Fibroblast of skin of right biceps (primary cell): Measurements from ENCODE around the gene PCDHB8.
"Not testable (repeated sequence)": the region's sequence is repeated elsewhere in the genome, so short reads cannot be mapped to it uniquely, and the experiment has no call there.

ENCODE experiments used
- DNase-seq: peaks from one replicate; pipeline ENCODE4 v3.0.0-alpha.2; 2013

PCDHB8 gene

GRCh38 chr5:141184117-141184855 lies 6.7 kb downstream of the PCDHB8 start:
- not testable (repeated sequence) for DNase-seq

- DNase-seq = no peak
Observed at GRCh38 chr5:141186897-141187512, 9.4 kb downstream of the PCDHB8 start, which contains the start of gene PCDHB9. PCDHB9 (plus strand) TSS chr5:141187161; CDS start chr5:141187319, 158 bp downstream.

- DNase-seq = not testable (repeated sequence)
Observed at GRCh38 chr5:141188682-141189081, 11.1 kb downstream of the PCDHB8 start.

GRCh38 chr5:141189131-141189530 lies 11.5 kb downstream of the PCDHB8 start:
- DNase-seq = not testable (repeated sequence)

- DNase-seq = no peak
Observed at GRCh38 chr5:141192110-141192725, 14.6 kb downstream of the PCDHB8 start, which contains the start of gene PCDHB10. PCDHB10 (plus strand) TSS chr5:141192353; CDS start chr5:141192553, 200 bp downstream.

- DNase-seq = not testable (repeated sequence)
Observed at GRCh38 chr5:141194332-141194731, 16.7 kb downstream of the PCDHB8 start.

- DNase-seq = no peak
Observed at GRCh38 chr5:141196363-141196762, 18.8 kb downstream of the PCDHB8 start.

- no peak for DNase-seq
Observed at GRCh38 chr5:141199359-141200235, 22.0 kb downstream of the PCDHB8 start, which contains the start of gene PCDHB11. PCDHB11 (plus strand) TSS chr5:141199627; CDS start chr5:141199775, 148 bp downstream.

- not testable (repeated sequence) for DNase-seq
Observed at GRCh38 chr5:141201126-141201525, 23.5 kb downstream of the PCDHB8 start.

GRCh38 chr5:141201646-141202045 lies 24.1 kb downstream of the PCDHB8 start:
- DNase-seq = not testable (repeated sequence)

GRCh38 chr5:141208478-141208877 lies 30.9 kb downstream of the PCDHB8 start, which contains the start of gene PCDHB12:
PCDHB12 (plus strand) TSS chr5:141208719; CDS start chr5:141208908, 189 bp downstream.
- no peak for DNase-seq

GRCh38 chr5:141210281-141210680 lies 32.7 kb downstream of the PCDHB8 start:
- not testable (repeated sequence) for DNase-seq

GRCh38 chr5:141210849-141211248 lies 33.3 kb downstream of the PCDHB8 start:
- DNase-seq = not testable (repeated sequence)

- DNase-seq = peak; percentile 5
Observed at GRCh38 chr5:141213656-141214339, 36.2 kb downstream of the PCDHB8 start, which contains the start of gene PCDHB13. PCDHB13 (plus strand) TSS chr5:141213919; CDS start chr5:141214124, 205 bp downstream.

GRCh38 chr5:141214583-141214982 lies 37.0 kb downstream of the PCDHB8 start:
- DNase-seq = not testable (repeated sequence)

GRCh38 chr5:141215504-141215903 lies 37.9 kb downstream of the PCDHB8 start:
- DNase-seq = not testable (repeated sequence)

- not testable (repeated sequence) for DNase-seq
Observed at GRCh38 chr5:141216035-141216434, 38.4 kb downstream of the PCDHB8 start.

- DNase-seq = peak; percentile 3
Observed at GRCh38 chr5:141223112-141223783, 45.7 kb downstream of the PCDHB8 start, which contains the start of gene PCDHB14. PCDHB14 (plus strand) TSS chr5:141223343; CDS start chr5:141223506, 163 bp downstream.

- not testable (repeated sequence) for DNase-seq
Observed at GRCh38 chr5:141224844-141225243, 47.3 kb downstream of the PCDHB8 start.

GRCh38 chr5:141225421-141225820 lies 47.8 kb downstream of the PCDHB8 start:
- not testable (repeated sequence) for DNase-seq
